Thoracic aorta (tissue), 2 donors: ENCODE data around the gene OSM. TPM values are rescaled to one million over a fixed set of nuclear protein-coding genes. Genes with fewer than 3 reads are reported as not detected.

Source experiments
- ATAC-seq: fragments of 150-250 bp; one replicate; pipeline ENCODE4 v1.8.0; 2017; ENCODE audit warnings: low read depth; ENCODE audit not compliant: insufficient number of reproducible peaks, low FRiP score
- DNase-seq: peaks from one replicate; pipeline ENCODE4 v3.0.0-alpha.2; 2020; ENCODE audit warnings: low spot score
- H3K27ac ChIP-seq, 2 donors: fragments of 200-600 bp; sonication (generic); 1 replicate in 1 of 2; 2 replicates in 1 of 2; pipeline ENCODE4 v1.5.1; 2016; ENCODE audit warnings: mild to moderate bottlenecking in 2 of 2, moderate library complexity in 2 of 2
- H3K27me3 ChIP-seq: fragments of 200-600 bp; sonication (generic); replicated peaks from 2 replicates; pipeline ENCODE4 v1.6.0; 2016; ENCODE audit warnings: mild to moderate bottlenecking; ENCODE audit not compliant: insufficient read depth
- H3K36me3 ChIP-seq: fragments of 200-600 bp; sonication (generic); one replicate; pipeline ENCODE4 v1.5.1; 2016
- H3K4me1 ChIP-seq, 2 donors: fragments of 200-600 bp; sonication (generic); 1 replicate in 1 of 2; 2 replicates in 1 of 2; pipeline versions ENCODE4 v1.5.1 to v1.6.0; 2016; ENCODE audit warnings: low read depth in 2 of 2, mild to moderate bottlenecking in 1 of 2; ENCODE audit not compliant: control insufficient read depth in 1 of 2
- H3K4me3 ChIP-seq: fragments of 200-600 bp; sonication (generic); 2 replicates; pipeline ENCODE4 v1.5.1; 2016; ENCODE audit warnings: mild to moderate bottlenecking
- H3K9me3 ChIP-seq: fragments of 200-600 bp; sonication (generic); 2 replicates; pipeline ENCODE4 v1.5.1; 2016
- CTCF ChIP-seq: fragments of 200-600 bp; sonication (generic); IDR thresholded peaks from one replicate; pipeline ENCODE4 v1.5.1; 2019; ENCODE audit warnings: antibody characterized with exemption
- total RNA-seq, 2 donors: library from RNA; depleted of rRNA; stranded (reverse); fragments of >200 nt; gene quantifications; one replicate each; pipeline versions ENCODE4 v1.1.0 to v1.2.3, GENCODE V29; 2016

The OSM gene
- total RNA-seq, 2 donors from 2014 or later: 3.5 to 27.1 TPM

- no peak overlapping the region for H3K4me3 ChIP-seq
- H3K9me3 ChIP-seq: no peaks in the 10 kb centered on the region
- no peak for DNase-seq
- no peak for TF ChIP-seq CTCF
- H3K27ac ChIP-seq: no peak overlapping the region
- H3K27me3 ChIP-seq: no peaks in the 10 kb centered on the region
- peaks cover 20 to 21% of the 10 kb centered on the region in 2 donors for H3K4me1 ChIP-seq
- H3K36me3 ChIP-seq: peaks cover 4% of the 10 kb centered on the region
- no peak for ATAC-seq
Measured at GRCh38 chr22:30279932-30280331, 13.3 kb upstream of the OSM start.

- ATAC-seq (no peak), DNase-seq (no peak)
- no peaks in the 10 kb centered on the region for H3K27me3 ChIP-seq
- TF ChIP-seq CTCF: no peak
- no peaks in the 10 kb centered on the region for H3K9me3 ChIP-seq
- H3K27ac ChIP-seq: no peak overlapping the region
- peaks cover 20 to 21% of the 10 kb centered on the region in 2 donors for H3K4me1 ChIP-seq
- H3K36me3 ChIP-seq: no peaks in the 10 kb centered on the region
- H3K4me3 ChIP-seq: no peak overlapping the region
Measured at GRCh38 chr22:30279046-30279788, 12.6 kb upstream of the OSM start.

DNA sequence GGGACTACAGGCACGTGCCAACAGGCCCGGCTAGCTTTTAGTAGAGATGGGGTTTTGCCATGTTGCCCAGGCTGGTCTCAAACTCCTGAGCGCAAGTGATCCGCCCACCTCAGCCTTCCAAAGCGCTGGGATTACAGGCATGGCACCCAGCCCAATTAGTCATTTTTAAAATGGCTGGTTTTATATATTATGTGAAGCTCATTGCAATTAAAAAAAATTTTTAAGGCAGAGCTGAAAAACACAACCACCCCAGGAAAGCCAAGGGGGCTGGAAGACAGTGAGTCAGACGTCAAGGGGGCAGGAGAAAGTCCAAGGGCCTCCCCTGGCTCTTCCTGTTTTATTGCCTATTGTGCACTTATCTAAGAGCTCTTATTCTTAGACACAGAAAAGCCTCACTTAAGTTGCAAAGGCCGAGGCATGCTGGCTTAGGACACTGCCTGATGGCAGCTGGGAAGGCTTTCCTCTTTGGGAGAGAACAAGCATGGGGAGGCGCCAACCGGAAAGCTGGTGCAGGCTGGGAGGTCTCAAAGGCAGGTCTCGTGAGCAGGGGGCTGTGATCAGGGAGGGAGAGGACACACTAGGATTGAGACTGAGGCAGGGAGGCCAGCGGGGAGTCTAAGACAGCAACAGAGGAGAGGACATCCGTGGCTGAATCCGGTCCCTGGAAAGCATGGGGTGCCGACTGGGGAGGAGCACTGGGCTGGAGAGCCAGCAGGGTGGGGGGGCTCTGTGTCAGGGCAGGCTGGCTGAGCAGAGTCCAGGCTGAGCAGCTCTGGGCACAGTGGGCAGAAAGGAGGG is 11.1 kb upstream of the OSM start:
- no peaks in the 10 kb centered on the region for H3K36me3 ChIP-seq
- DNase-seq (no peak), ATAC-seq (peak; percentile 52)
- H3K4me1 ChIP-seq: peaks cover 20 to 21% of the 10 kb centered on the region in 2 donors
- H3K4me3 ChIP-seq: peak overlapping the region; percentile 45
- peak overlapping the region; percentile 77 for H3K27ac ChIP-seq
- H3K9me3 ChIP-seq: no peaks in the 10 kb centered on the region
- no peak for TF ChIP-seq CTCF
- no peaks in the 10 kb centered on the region for H3K27me3 ChIP-seq

GRCh38 chr22:30276039-30276438 is 9.4 kb upstream of the OSM start:
- TF ChIP-seq CTCF: no peak
- Histone ChIP-seq H3K27me3 (no peaks in the 10 kb centered on the region), H3K4me3 (no peak overlapping the region), H3K9me3 (no peaks in the 10 kb centered on the region), H3K4me1 (peaks cover 20 to 21% of the 10 kb centered on the region in 2 donors), H3K27ac (no peak overlapping the region), H3K36me3 (no peaks in the 10 kb centered on the region)
- DNase-seq (no peak), ATAC-seq (no peak)

- H3K27me3 ChIP-seq: no peaks in the 10 kb centered on the region
- H3K27ac ChIP-seq: no peak overlapping the region
- DNase-seq (no peak), ATAC-seq (no peak)
- H3K4me3 ChIP-seq: no peak overlapping the region
- TF ChIP-seq CTCF: no peak
- H3K4me1 ChIP-seq: peaks cover 20 to 21% of the 10 kb centered on the region in 2 donors
- H3K9me3 ChIP-seq: no peaks in the 10 kb centered on the region
- H3K36me3 ChIP-seq: no peaks in the 10 kb centered on the region
Measured at GRCh38 chr22:30275625-30276024, 9.0 kb upstream of the OSM start.
